Dermis blood vessel endothelial cell (primary cell): ENCODE results near the gene NEU2. TPM values are rescaled to one million over a fixed set of nuclear protein-coding genes. Genes with fewer than 3 reads are reported as not detected.

ENCODE experiments used
- DNase-seq: peaks from one replicate; pipeline ENCODE4 v3.0.0; 2010
- total RNA-seq: library from RNA; depleted of rRNA; stranded (reverse); fragments of >200 nt; gene quantifications from 2 replicates; pipeline ENCODE4 v1.2.3, GENCODE V29; 2014

NEU2 gene
- total RNA-seq, 1 donor from 2014 or later, result not detected

DNA sequence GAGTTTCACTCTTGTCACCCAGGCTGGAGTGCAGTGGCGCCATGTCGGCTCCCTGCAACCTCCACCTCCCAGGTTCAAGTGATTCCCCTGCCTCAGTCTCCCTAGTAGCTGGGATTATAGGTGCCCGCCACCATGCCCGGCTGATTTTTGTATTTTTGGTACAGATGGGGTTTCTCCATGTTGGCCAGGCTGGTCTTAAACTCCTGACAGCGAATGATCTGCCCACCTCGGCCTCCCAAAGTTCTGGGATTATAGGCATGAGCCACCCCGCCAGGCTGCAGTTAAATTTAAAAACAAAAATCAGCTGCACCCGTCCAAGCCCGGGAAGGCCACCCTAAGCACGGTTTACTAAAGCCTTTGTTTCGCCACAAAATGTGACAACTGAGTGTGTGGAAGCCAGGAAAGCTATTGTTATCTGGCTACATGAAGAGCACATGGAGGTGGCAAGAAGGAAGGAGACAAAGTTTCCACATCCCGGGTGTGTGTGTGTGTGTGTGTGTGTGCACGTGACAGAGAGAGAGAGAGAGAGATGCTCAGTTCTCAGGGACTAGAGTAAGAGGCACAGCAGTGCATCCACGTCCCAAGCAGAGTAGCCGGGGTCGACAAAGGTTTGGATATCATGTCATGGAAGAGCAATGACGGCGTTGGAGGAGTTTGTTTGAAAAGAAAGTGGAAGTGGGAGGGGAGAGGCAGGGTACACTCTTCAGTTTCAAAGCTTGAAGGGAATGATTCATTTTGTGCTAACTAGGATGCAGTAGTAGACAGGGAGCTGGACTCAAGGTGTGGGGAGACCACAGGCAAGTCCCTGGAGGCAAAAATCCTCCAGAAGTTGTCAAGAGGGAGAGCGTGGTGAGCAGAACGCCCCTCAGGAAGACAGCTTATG lies 47.7 kb downstream of the NEU2 start:
- no peak for DNase-seq

DNA sequence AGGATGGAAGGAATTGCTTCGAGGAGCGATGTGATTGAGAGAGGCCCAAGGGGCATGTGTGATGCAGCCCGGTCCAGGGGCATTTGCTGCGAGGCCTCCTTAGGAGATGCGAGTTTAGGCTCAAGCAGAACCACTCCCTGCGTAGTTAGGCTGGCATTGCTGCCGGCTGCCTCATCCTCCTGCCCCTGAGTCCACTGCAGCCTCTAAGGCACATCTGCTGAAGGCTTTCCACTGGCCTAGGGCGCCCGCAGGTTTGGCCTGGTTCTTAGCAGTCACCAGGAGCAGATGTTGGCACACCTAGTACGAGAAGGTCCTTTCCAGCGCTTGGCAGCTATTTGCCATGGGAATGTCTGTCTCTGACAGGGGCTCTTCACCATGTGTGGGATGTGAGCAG lies 48.4 kb downstream of the NEU2 start:
- DNase-seq, result no peak

DNA sequence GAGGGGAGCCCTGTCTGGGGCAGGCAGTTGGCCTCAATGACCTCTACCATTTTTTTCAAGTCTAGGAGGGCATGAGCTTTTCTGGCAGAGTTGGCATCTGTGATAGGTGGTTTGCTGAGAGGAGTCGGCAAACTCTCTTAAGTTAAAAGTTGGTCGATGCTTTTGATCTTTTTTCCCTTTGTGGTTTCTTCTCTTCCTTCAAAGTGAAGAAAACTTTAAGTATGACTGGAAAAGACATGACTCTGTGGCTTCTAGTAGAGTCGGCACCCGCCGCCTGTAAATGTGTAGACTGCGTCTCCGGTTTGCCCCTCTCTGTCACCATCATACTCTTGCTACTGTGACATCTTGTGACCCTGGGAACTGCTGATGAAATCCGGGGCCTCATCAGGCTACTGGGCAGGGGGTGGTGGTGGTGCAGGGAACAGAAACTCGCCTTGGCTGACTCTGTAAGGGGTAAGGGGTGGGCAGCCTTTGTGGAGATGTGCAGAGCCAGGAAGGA lies 48.8 kb downstream of the NEU2 start:
- no peak for DNase-seq

DNA sequence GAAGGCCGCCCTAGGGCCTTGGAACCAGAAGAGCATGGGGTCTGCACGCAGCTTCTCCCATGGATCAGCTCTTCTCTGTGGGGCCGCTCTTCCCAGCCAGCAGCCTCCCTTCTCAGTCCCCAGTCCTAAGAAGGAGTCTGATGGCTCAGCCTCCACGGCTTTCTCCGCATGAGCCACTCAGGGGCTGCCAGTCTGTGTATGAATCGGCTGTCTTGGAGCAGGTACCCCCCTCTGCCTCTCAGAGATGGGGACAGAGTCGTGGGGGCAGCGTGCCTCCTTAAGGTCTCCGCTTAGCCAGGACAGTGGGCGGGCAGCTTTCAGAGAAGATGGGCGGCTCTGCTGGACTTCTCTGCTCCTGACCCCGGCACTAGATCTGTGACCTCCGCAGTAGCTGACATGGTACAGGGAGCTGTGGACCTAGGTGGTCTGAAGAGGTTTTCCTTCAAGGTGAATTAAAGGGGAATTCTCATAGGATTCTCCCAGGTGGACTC lies 49.3 kb downstream of the NEU2 start:
- no peak for DNase-seq

DNA sequence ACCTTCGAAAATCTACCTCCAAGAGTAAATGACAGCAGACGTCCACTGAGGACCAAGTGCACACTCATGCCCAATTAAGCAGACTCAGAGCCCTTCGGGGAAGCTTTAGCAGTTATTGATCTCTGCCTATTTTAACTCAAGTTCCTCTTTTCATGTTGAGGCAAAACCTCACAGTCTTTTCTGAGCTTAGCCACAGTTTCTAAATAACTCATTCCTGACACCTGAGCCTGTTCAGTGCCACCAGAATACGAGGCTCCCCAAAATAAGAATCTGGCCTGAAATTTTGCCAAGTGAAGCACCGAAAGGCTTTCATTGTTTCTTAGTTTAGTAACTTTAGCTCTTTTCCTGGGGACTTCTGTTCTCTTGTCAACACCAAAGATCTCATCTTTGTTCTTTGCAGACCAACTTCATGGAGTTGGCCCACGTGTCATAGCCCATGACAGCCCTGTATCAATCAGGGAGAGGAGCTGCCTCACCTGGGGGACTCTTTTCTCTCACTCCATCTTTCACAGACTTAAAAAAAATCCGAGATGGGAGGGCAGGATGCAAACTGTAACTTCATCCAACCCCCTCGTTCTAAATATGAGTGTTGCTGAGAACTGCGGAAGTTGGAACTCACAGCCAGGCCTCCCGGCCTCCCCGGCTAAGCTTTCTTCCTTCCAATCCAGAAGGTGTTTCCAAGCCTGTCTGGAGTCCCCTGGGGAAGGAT lies 49.9 kb downstream of the NEU2 start:
- no peak for DNase-seq

DNA sequence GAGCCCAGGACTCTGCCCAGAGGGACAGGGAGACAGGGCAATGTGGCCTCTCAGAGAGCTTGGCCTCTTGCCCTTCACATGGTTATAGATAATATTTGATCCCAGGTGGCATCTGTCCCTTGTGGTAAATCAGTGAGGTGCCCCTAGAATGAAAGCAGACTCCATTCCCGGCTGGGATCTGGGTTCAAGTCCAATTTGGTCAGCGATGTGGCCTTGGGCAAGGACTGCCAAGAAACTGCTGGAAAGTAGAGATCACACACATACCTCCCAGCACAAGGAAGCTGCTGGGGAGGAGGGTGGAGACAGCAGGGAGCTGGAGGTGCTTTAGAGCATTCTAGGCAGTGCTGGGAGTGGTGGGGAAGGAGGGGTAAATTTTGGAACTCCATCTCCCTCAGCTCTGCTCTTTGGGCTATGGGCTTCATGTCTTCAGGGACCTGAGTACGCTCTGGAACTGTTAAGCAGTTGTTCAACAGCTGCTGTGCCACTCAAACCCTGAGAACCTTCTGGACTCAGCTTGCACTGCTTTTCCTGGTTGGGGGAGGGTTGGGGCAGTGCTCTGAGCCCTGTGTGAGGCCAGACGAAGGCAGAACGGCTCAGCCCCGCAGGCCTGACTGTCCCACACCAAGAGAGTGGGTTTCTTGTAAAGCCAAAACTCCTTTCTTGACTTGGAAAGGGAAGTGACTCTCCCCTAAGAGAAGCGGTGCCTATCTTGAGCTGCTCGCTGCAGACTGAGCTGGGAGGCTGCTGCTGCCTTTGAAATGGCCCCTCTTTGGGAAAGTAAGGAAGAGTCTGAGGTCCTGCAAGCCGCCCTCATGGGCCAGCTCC lies 50.7 kb downstream of the NEU2 start:
- DNase-seq, result peak; percentile 14

DNA sequence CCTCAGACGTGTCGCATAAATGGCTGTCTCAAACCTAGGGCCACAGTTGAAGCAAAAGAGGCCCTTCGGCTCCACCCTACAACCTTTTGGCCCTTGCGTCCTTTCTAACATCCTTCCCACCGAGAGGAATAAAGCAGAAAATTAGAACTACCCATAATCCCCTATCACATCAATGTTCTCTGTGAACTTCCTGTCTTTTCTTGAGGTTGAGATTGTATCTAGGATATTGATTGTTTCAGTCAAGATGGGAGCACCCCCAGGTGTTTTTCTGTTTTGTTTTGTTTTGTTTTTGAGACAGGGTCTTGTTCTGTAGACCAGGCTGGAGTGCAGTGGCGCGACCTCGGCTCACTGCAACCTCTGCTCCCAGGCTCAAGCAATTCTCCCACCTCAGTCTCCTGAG lies 51.3 kb downstream of the NEU2 start:
- DNase-seq, result no peak

DNA sequence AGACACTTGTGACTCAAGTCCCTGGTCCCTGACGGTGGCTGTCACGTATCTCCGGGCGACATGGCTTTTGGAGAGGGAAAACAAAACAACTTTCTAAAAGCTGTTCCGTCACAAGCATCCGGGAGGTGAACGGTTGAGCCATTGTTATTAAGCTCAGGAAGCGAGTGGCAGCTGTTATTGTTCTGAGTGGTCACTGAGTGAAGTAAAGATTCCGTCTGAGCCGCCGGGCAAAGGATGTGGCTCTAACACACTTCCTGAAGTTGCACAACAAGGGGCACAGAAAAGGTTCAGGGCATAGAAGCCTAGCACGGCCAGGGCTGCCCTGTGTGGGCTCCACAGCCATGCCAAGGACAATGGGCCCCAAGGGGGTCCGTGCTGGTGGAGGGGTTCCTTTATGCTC lies 52.0 kb downstream of the NEU2 start:
- peak; percentile 96 for DNase-seq

Other genes starting within 250 kb of the NEU2 start
- gene SNORC, start 162.4 kb upstream of the NEU2 start, total RNA-seq, result 0.34 and 0.84 TPM in 2 replicates
- gene NGEF, start 19.4 kb upstream of the NEU2 start, total RNA-seq, result 0.17 and 0.33 TPM in 2 replicates
- gene INPP5D, start 27.7 kb downstream of the NEU2 start, total RNA-seq, result 45.3 and 45.7 TPM in 2 replicates
- 39.3 and 57.7 TPM in 2 replicates for gene ATG16L1, start 219.0 kb downstream of the NEU2 start, total RNA-seq